Amniotic epithelial cell (primary cell): ENCODE data around the gene DMD.
A peak's percentile ranks its signal among the peaks of the same experiment; 100 is the strongest.
"Not testable (repeated sequence)": the region's sequence is repeated elsewhere in the genome, so short reads cannot be mapped to it uniquely, and the experiment has no call there.

Experiments
- DNase-seq: peaks from one replicate; pipeline ENCODE4 v3.0.0-alpha.2; 2010; ENCODE audit warnings: low read depth

The DMD gene

DNA sequence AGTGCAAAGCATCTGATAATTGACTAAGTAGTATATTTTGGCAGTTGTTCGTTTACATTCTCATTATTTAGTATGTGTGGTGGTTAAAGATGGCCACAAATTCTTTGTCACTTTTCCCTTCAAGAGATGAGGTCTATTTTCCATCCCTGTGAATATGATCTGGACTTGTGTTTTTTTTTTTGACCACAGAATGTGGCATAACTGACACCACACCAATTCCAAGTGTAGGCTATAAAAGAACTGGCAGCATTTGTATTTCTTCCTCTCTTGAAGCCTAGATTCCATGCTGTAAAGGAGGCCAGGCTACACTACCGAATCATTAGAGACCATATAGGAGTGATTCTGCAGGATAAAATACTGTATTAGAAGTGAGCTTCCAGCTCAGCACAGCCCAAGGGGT is 596.6 kb downstream of the DMD start:
- DNase-seq: no peak

DNA sequence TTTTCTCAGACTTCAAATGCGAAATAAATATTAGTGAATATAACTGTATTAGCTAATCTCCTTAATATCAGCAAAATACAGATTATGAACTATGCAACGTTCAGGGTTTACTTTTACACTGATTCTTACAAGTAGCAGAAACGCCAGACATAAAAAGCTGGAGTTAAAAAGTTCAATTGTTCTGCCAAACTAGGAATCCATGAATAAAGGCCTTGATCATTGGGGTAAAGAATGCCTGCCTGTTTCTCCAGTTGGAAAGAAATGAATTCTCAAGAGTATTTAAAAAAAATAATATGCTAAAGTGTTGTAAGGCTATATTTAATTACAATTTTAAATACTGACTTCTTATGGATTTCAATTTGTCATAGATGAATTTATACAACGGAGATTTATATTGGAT is 612.2 kb downstream of the DMD start:
- no peak for DNase-seq

GRCh38 chrX:32598707-32599106 is 612.6 kb downstream of the DMD start:
- DNase-seq: no peak

DNA sequence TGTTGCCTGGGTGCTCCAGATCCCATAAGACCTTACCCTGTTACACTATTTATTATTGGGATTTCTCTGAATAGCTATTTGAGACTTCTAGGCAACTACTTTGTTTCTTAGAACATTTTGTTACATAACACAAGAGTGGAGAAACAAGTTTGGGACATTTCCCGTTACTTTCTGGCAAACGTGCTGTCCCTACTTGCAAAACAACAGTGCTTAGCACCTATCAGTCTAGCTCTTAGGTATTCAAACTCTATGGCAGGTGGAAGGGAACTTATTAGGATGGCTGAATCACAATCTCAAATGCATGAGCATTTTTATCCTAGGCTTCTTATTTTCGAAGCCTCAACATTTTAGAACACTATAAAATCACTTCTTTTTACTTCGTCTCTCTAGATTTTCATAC is 613.6 kb downstream of the DMD start:
- no peak for DNase-seq

- DNase-seq: no peak
Measured at GRCh38 chrX:32592786-32593185, 618.6 kb downstream of the DMD start.

DNA sequence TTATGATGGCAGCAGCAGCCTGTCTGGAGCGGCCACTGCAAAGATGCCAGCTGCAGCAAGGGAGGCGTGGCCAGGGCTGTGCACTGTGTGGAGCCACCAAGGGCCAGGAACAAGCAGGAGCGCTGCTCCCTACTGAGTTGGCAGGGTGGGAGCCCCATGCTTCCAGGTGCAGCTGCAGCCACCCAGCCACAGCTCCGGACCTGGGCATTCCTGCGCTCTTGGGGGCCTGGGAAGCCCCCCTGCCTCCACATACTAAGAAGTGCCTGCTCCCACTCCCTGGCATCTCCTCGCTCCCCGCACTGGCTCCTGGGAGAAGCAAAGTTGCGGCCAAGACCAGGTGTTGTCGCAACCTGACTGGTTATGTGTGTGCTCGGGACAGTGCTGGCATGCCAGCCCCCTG is 619.8 kb downstream of the DMD start:
- no peak for DNase-seq

DNA sequence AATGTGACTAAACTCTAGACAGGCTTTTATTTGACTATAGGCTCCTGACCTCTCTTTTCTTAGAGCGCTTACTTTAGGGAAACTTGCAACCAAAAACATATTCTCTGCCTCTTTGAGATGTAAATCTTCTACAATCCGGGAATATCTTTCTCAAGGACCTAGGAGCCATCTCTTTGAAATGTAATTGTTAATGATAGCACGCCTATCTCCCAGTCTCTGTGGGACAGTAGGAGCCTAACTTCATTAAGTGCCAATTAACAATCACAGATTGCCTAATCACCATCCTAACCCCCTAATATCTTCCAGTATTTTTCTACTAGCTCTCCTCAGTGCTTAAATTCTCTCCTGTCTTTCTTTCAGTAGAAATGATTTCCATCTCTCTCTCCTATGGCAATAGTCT is 628.6 kb downstream of the DMD start:
- no peak for DNase-seq

GRCh38 chrX:32576885-32577284 is 634.5 kb downstream of the DMD start:
- no peak for DNase-seq

DNA sequence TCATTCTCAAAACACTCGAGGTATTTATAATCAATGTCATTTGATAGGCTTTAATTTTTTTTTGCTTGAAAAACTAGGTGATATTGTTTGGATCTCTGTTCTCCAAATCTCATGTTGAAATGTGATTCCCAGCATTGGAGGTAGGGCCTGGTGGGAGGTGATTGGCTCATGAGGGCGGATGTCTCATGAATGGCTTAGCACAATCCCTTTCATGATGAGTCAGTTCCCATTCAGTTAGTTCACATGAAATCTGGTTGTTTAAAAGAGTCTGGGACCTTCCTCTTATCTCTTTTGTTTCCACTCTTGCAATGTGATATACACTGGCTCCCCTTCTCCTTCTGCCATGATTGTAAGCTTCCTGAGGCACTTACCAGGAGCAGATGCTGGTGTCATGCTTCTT is 638.7 kb downstream of the DMD start:
- peak; percentile 61 for DNase-seq

GRCh38 chrX:32571579-32571978 is 639.8 kb downstream of the DMD start:
- DNase-seq: peak; percentile 57

DNA sequence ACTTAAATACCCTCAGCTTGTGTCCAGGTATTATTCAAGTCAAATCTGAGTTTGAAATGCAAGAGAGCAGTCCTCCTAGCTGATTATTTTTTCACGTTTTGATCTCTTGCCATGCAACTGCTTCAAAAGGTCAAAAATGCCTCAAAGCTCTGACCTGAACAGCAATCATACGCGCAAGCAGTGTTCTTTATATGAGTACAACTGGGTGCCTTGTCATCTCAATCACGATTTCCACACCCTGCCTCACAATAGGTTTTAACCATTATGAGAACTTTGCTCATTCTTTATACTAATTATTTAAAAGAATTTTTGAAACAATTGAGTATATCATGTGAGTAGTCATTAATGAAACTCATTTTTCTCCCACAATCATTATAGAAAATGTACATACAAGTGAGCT is 649.1 kb downstream of the DMD start:
- DNase-seq: no peak

DNA sequence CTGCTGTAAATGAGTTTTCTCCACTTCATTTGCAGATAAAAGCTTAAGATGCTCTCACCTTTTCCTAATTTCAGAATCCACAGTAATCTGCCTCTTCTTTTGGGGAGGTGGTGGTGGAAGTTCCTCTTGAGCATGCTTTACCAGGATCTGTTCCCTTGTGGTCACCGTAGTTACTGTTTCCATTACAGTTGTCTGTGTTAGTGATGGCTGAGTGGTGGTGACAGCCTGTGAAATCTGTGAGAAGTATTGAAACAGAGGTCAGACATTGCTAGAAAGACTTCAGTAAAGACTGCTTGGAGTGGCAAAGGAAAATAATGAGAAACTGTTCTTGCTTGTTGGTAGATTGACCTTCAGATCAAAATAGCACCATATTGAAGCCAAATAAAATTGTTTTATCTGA is 666.2 kb downstream of the DMD start:
- no peak for DNase-seq

DNA sequence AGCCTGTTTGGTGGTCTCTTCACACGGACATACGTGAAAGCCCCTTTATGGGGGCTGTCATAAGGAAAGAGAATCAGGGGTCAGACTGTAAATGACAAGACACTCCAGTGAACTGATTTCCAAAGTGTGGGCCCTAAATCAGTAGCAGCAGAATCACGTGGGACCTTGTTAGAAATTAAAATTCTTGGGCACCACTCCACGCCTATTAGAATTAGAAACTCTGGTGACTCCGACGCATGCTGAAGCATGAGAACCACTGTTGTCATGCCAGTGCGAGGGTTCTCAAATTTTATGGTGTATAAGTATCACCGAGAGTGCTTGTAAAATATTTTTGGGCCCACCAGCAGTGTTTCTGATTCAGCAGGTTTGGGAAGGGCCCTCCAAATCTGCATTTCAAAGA is 672.8 kb downstream of the DMD start:
- no peak for DNase-seq

DNA sequence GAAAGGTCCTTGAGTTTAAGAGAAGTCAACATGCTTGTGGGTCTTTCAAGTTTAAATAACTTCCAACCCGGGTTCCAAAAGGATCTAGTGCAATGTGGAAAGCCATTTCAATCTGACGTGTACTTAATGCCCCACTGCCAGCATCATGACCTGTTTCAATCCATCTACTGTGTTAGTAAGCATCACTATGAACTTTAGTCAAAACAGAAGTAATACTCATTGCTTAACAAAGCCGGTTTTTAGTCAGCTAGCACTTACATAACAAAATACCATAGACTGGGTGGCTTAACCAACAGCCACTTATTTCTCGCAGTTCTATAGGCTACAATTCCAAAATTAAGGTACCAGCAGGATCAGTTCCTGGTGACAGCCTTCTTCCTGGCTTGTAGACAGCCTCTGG is 677.5 kb downstream of the DMD start:
- no peak for DNase-seq

DNA sequence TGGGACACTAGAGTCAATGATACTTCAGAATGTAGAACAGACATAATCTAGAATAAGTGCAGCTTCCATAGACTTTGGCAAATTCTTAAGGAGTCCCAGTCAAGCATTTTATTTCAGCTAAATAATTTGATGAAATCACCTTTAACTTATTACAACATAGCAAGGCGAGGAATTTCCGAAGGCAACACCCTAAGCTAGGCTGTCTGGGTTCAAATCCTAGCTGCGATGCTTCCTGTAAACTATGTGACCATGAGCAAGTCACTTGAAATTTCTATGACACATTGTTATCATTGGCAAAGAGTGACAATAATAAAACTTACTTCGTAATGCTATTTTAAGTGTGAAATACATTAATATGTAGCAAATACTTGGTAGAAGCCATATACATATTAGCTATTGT is 679.1 kb downstream of the DMD start:
- DNase-seq: no peak

GRCh38 chrX:32530802-32531403 is 680.4 kb downstream of the DMD start:
- peak; percentile 37 for DNase-seq

DNA sequence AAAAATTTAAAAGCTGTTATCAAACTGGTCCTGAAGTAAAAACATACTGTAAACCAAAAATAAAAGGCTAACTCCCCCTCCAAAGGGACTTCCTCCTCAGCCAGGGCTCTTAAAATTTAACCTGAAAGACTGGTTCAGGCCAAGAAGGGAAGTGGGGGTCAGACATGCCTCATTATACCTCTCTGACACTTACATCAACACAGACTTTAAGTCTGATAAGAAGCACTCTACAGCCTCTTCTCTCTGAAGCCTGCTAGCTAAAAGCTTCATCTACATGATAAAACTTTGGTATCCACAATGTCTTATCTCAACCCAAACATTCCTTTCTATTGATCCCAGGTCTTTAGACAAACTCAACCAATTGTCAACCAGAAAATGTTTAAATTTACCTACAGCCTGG is 682.9 kb downstream of the DMD start:
- DNase-seq: not testable (repeated sequence)

DNA sequence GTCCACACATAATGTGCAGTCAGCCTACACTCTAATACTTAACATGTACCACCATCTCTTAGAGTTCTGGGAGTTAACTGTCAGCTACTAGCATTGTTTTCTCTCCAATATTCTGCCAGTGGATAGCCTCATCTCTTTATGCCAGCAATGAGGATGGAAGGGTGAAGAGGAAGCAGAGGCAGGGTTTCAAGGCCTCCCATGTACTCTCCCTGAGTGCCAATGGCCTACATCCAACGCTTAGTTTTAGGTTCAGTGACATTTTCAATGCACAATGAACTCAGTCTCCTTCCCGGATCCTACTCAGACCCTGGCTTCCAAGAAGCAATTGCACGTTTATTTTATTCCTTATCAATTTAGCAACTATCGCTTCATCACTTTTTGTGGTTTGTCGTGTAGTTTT is 686.1 kb downstream of the DMD start:
- DNase-seq: no peak

DNA sequence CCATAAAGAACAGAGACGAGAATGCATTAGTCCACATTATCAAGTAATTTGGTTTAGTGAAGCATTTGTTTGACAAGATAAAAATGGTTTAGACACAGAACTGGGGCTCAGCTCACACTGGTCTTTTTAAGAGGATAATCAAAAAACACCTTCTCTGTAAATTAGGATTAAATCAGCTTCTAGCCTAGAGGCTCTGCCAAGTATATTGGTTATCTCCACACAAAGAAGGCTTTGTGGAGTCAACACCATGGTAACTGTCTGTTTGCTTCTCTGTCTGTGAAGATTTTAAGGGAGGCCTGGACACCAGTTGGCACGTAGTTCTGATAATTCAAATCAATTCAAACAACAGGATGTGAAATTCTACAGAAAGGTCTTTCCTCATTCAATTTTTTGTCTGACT is 687.0 kb downstream of the DMD start:
- no peak for DNase-seq

- no peak for DNase-seq
Measured at GRCh38 chrX:32520789-32521188, 690.6 kb downstream of the DMD start.

GRCh38 chrX:32514986-32515385 is 696.4 kb downstream of the DMD start:
- DNase-seq: no peak

- DNase-seq: no peak
Measured at GRCh38 chrX:32501606-32502005, 709.7 kb downstream of the DMD start.

DNA sequence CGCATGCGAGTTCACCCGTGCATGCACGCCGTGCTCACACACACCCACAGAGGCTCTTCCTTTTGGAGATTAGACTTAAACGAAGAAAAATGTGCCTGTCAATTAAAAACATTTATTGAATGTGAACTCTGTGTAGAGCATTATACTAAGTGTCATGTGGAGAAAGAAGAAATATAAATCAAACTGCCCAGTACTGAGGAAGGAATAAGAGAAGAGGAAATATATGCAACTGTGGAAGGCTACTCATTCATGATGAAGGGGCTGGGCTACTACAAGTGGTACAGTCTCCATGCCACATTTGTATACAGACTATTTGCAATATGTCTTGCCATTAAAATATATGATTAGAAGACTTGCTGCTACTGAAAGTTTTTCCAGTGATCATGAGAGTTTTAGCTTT is 714.7 kb downstream of the DMD start:
- no peak for DNase-seq

- no peak for DNase-seq
Measured at GRCh38 chrX:32495855-32496254, 715.5 kb downstream of the DMD start.

DNA sequence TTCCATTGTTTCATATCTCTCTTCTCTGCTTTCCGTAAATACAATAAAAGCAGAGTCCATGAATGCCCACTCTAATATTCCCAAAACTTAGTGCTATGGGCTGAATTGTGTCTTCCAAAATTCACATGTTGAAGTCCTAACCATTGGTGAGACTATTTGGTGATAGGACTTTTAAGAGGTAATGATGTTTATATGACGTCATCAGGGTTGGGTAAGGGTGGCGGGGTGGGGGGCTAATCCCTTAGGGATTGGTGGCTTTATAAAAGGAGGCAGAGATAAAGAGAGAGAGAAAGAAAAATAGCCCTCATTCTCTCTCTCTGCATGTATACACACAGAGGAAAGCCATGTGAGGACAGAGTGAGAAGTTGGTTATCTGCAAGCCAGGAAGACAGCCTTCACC is 722.2 kb downstream of the DMD start:
- no peak for DNase-seq
